Neuronal stem cell (in vitro differentiated cells): ENCODE measurements around the gene RALY.

Experiments
- DNase-seq: peaks from one replicate; pipeline ENCODE4 v3.0.0-alpha.2; 2013; ENCODE audit warnings: low spot score
- H2AFZ ChIP-seq: one replicate; pipeline ENCODE4 v1.6.1; 2013; ENCODE audit warnings: mild to moderate bottlenecking, low read length, inconsistent platforms
- H2AK5ac ChIP-seq: 2 replicates; pipeline ENCODE4 v1.6.1; 2013; ENCODE audit warnings: low read depth, mild to moderate bottlenecking, inconsistent platforms, low read length, moderate library complexity, mixed read lengths
- H2BK120ac ChIP-seq: 2 replicates; pipeline ENCODE4 v1.6.1; 2013; ENCODE audit warnings: low read depth, mild to moderate bottlenecking, inconsistent platforms, low read length, moderate library complexity, mixed read lengths
- H2BK12ac ChIP-seq: one replicate; pipeline ENCODE4 v1.6.1; 2013; ENCODE audit warnings: low read length, inconsistent platforms
- H2BK15ac ChIP-seq: 2 replicates; pipeline ENCODE4 v1.6.1; 2013; ENCODE audit warnings: mild to moderate bottlenecking, low read length, inconsistent platforms, mixed read lengths
- H2BK5ac ChIP-seq: one replicate; pipeline ENCODE4 v1.6.1; 2013; ENCODE audit warnings: inconsistent platforms, mild to moderate bottlenecking, low read length, moderate library complexity
- H3K14ac ChIP-seq: one replicate; pipeline ENCODE4 v1.6.1; 2013; ENCODE audit warnings: low read length, inconsistent platforms
- H3K18ac ChIP-seq: 2 replicates; pipeline ENCODE4 v1.6.1; 2013; ENCODE audit warnings: low read length, inconsistent platforms
- H3K23ac ChIP-seq: 2 replicates; pipeline ENCODE4 v1.6.1; 2013; ENCODE audit warnings: low read depth, mild to moderate bottlenecking, mixed read lengths, low read length, inconsistent platforms; ENCODE audit not compliant: poor library complexity
- H3K27ac ChIP-seq: replicated peaks from 3 replicates; pipeline ENCODE4 v1.5.1; 2013; ENCODE audit warnings: low read length, inconsistent platforms
- H3K27me3 ChIP-seq, 3 experiments: 2 replicates each; pipeline ENCODE4 v1.6.1; 2013; ENCODE audit warnings: low read length in 3 of 3, mild to moderate bottlenecking in 2 of 3, inconsistent platforms in 1 of 3, low read depth in 1 of 3, mixed read lengths in 1 of 3, moderate library complexity in 1 of 3; ENCODE audit not compliant: control insufficient read depth in 3 of 3, insufficient read depth in 3 of 3
- H3K36me3 ChIP-seq, 2 donors: replicated peaks in 1 of 2; 2 replicates each; pipeline ENCODE4 v1.6.1; 2013; ENCODE audit warnings: low read length in 2 of 2; ENCODE audit not compliant: control insufficient read depth in 2 of 2, insufficient read depth in 2 of 2
- H3K4ac ChIP-seq: 2 replicates; pipeline ENCODE4 v1.6.1; 2013; ENCODE audit warnings: inconsistent platforms, mild to moderate bottlenecking, low read length, moderate library complexity
- H3K4me1 ChIP-seq, 2 donors: 1 replicate in 1 of 2; 2 replicates in 1 of 2; pipeline ENCODE4 v1.6.1; 2013; ENCODE audit warnings: low read length in 2 of 2, low read depth in 1 of 2; ENCODE audit not compliant: control insufficient read depth in 2 of 2, insufficient read depth in 1 of 2
- H3K4me2 ChIP-seq: one replicate; pipeline ENCODE4 v1.6.1; 2013; ENCODE audit warnings: mild to moderate bottlenecking, low read length, inconsistent platforms; ENCODE audit not compliant: insufficient read depth, poor library complexity, severe bottlenecking
- H3K4me3 ChIP-seq, 2 donors: 2 replicates each; pipeline ENCODE4 v1.5.1; 2013; ENCODE audit warnings: low read length in 2 of 2, mild to moderate bottlenecking in 2 of 2, inconsistent platforms in 1 of 2, moderate library complexity in 1 of 2
- H3K79me1 ChIP-seq: one replicate; pipeline ENCODE4 v1.6.1; 2013; ENCODE audit warnings: low read depth, mild to moderate bottlenecking, inconsistent platforms, low read length, moderate library complexity
- H3K9ac ChIP-seq: one replicate; pipeline ENCODE4 v1.6.1; 2013; ENCODE audit warnings: mild to moderate bottlenecking, low read depth, low read length, inconsistent platforms; ENCODE audit not compliant: poor library complexity
- H3K9me3 ChIP-seq, 2 donors: replicated peaks in 1 of 2; 2 replicates each; pipeline versions ENCODE3 to v1.6.1; 2013; ENCODE audit warnings: low read length in 2 of 2, mild to moderate bottlenecking in 2 of 2, inconsistent platforms in 1 of 2, low read depth in 1 of 2, mixed read lengths in 1 of 2, moderate library complexity in 1 of 2; ENCODE audit not compliant: control insufficient read depth in 2 of 2, insufficient read depth in 1 of 2
- H4K8ac ChIP-seq: one replicate; pipeline ENCODE4 v1.6.1; 2013; ENCODE audit warnings: low read depth, mild to moderate bottlenecking, inconsistent platforms, low read length, moderate library complexity
- H4K91ac ChIP-seq: one replicate; pipeline ENCODE4 v1.6.1; 2013; ENCODE audit warnings: low read length, low read depth, mild to moderate bottlenecking, inconsistent platforms; ENCODE audit not compliant: poor library complexity
- WGBS, 2 donors: extraction: QIAGEN DNeasy Blood & Tissue Kit; methylation state at CpG; one replicate each; pipeline ENCODE4 v1.1.7; 2013; ENCODE audit warnings: missing lambda C conversion rate in 2 of 2, mixed read lengths in 1 of 2; ENCODE audit not compliant: insufficient read length in 2 of 2, insufficient replicate concordance in 1 of 2; ENCODE audit errors: extremely low coverage in 2 of 2; 5-methylcytosine and 5-hydroxymethylcytosine counted together

Gene RALY

GRCh38 chr20:33971147-33971975 lies 22.4 kb upstream of the RALY start:
- Histone ChIP-seq H3K18ac (no peak overlapping the region), H2AK5ac (no peak overlapping the region), H4K91ac (no peak overlapping the region), H2BK120ac (no peak overlapping the region), H3K4me2 (no peak overlapping the region), H3K14ac (no peak overlapping the region), H3K23ac (no peak overlapping the region), H3K27me3 (peaks cover 0 to 9% (median 0%) of the 10 kb centered on the region in 3 experiments), H4K8ac (no peak overlapping the region), H3K4me3 (no peak overlapping the region), H3K27ac (no peak overlapping the region), H2BK12ac (no peak overlapping the region), H3K4ac (no peak overlapping the region), H3K79me1 (no peaks in the 10 kb centered on the region), H2BK5ac (no peak overlapping the region), H3K9me3 (no peaks in the 10 kb centered on the region), H2BK15ac (no peak overlapping the region), H3K9ac (no peak overlapping the region), H2AFZ (no peak overlapping the region), H3K4me1 (no peaks in the 10 kb centered on the region), H3K36me3 (no peaks in the 10 kb centered on the region)
- no CpG with 5 or more reads among the region's 6 CpGs for WGBS, 2 donors
- no peak for DNase-seq

GRCh38 chr20:33976959-33977358 lies 16.8 kb upstream of the RALY start:
- Histone ChIP-seq H3K27ac (no peak overlapping the region), H3K4me2 (no peak overlapping the region), H2BK12ac (no peak overlapping the region), H3K23ac (no peak overlapping the region), H4K8ac (no peak overlapping the region), H3K14ac (no peak overlapping the region), H3K9ac (no peak overlapping the region), H3K4me3 (no peak overlapping the region), H4K91ac (no peak overlapping the region), H3K36me3 (no peaks in the 10 kb centered on the region), H2AK5ac (no peak overlapping the region), H3K9me3 (no peaks in the 10 kb centered on the region), H3K79me1 (no peaks in the 10 kb centered on the region), H2AFZ (no peak overlapping the region), H3K4me1 (no peaks in the 10 kb centered on the region), H2BK120ac (no peak overlapping the region), H3K27me3 (peaks cover 0 to 8% (median 0%) of the 10 kb centered on the region in 3 experiments), H3K4ac (no peak overlapping the region), H3K18ac (no peak overlapping the region), H2BK5ac (no peak overlapping the region), H2BK15ac (no peak overlapping the region)
- DNase-seq, result no peak

GRCh38 chr20:33977535-33977934 lies 16.2 kb upstream of the RALY start:
- Histone ChIP-seq H3K36me3 (no peaks in the 10 kb centered on the region), H3K9me3 (no peaks in the 10 kb centered on the region), H3K27me3 (peaks cover 0 to 8% (median 0%) of the 10 kb centered on the region in 3 experiments), H2BK120ac (no peak overlapping the region), H3K79me1 (no peaks in the 10 kb centered on the region), H3K4me2 (no peak overlapping the region), H2BK15ac (no peak overlapping the region), H3K4ac (no peak overlapping the region), H4K91ac (no peak overlapping the region), H3K4me1 (no peaks in the 10 kb centered on the region), H2BK12ac (no peak overlapping the region), H2AFZ (no peak overlapping the region), H3K18ac (no peak overlapping the region), H3K4me3 (no peak overlapping the region), H2AK5ac (no peak overlapping the region), H3K9ac (no peak overlapping the region), H3K23ac (no peak overlapping the region), H3K27ac (no peak overlapping the region), H4K8ac (no peak overlapping the region), H3K14ac (no peak overlapping the region), H2BK5ac (no peak overlapping the region)
- WGBS, 2 donors, result no CpG with 5 or more reads among the region's 2 CpGs
- DNase-seq, result no peak

- H4K8ac ChIP-seq, result no peak overlapping the region
- H3K4me3 ChIP-seq, result no peak overlapping the region
- no peak overlapping the region for H2AK5ac ChIP-seq
- no peak overlapping the region for H2BK5ac ChIP-seq
- no peak overlapping the region for H2AFZ ChIP-seq
- no peaks in the 10 kb centered on the region for H3K79me1 ChIP-seq
- no peak for DNase-seq
- no peaks in the 10 kb centered on the region for H3K9me3 ChIP-seq
- H3K36me3 ChIP-seq, result no peaks in the 10 kb centered on the region
- no peak overlapping the region for H3K27ac ChIP-seq
- H4K91ac ChIP-seq, result no peak overlapping the region
- no peak overlapping the region for H3K18ac ChIP-seq
- no peak overlapping the region for H2BK15ac ChIP-seq
- WGBS, 2 donors, result no CpG with 5 or more reads among the region's 2 CpGs
- no peaks in the 10 kb centered on the region for H3K4me1 ChIP-seq
- peaks cover 0 to 8% (median 0%) of the 10 kb centered on the region in 3 experiments for H3K27me3 ChIP-seq
- H3K4ac ChIP-seq, result no peak overlapping the region
- H3K4me2 ChIP-seq, result no peak overlapping the region
- H3K9ac ChIP-seq, result peak overlapping the region; percentile 51
- no peak overlapping the region for H3K23ac ChIP-seq
- H2BK12ac ChIP-seq, result no peak overlapping the region
- no peak overlapping the region for H3K14ac ChIP-seq
- no peak overlapping the region for H2BK120ac ChIP-seq
Observed at GRCh38 chr20:33979094-33979493, 14.6 kb upstream of the RALY start.
